Sigmoid colon (tissue), 7 donors: Measurements from ENCODE around the gene COL15A1. TPM values are rescaled to one million over a fixed set of nuclear protein-coding genes. Genes with fewer than 3 reads are reported as not detected.

Experiments used
- DNase-seq: peaks from one replicate; pipeline ENCODE4 v3.0.0-alpha.2; 2019
- H3K27ac ChIP-seq, 4 donors: fragments of 200-600 bp; sonication (generic); one replicate each; pipeline ENCODE4 v1.5.1; 2016 to 2019; ENCODE audit warnings: mild to moderate bottlenecking in 1 of 4
- H3K27me3 ChIP-seq, 3 donors: fragments of 200-600 bp; sonication (generic); one replicate each; pipeline ENCODE4 v1.5.1; 2019; ENCODE audit warnings: mild to moderate bottlenecking in 1 of 3
- H3K36me3 ChIP-seq, 4 donors: fragments of 200-600 bp; sonication (generic); one replicate each; pipeline ENCODE4 v1.5.1; 2016 to 2019
- H3K4me1 ChIP-seq, 4 donors: fragments of 200-600 bp; sonication (generic); one replicate each; pipeline ENCODE4 v1.5.1; 2017 to 2019
- H3K4me3 ChIP-seq, 4 donors: fragments of 200-600 bp; sonication (generic); one replicate each; pipeline ENCODE4 v1.5.1; 2017 to 2019; ENCODE audit warnings: mild to moderate bottlenecking in 2 of 4, moderate library complexity in 1 of 4
- H3K9me3 ChIP-seq, 4 donors: fragments of 200-600 bp in 3 of 4; sonication (generic) in 3 of 4; one replicate each; pipeline versions ENCODE4 v1.5.1 to v1.6.1; 2013 to 2019
- CTCF ChIP-seq, 4 experiments: fragments of 450-650 bp in 3 of 4; fragments of 200-600 bp in 1 of 4; IDR thresholded peaks; one replicate each; pipeline ENCODE4 v1.5.1; 2016 to 2019; ENCODE audit warnings: antibody characterized with exemption in 4 of 4, mild to moderate bottlenecking in 3 of 4, moderate library complexity in 2 of 4
- EP300 ChIP-seq, 4 donors: sonication (generic); formaldehyde crosslinking; IDR thresholded peaks; one replicate each; pipeline ENCODE4 v1.6.1; 2017; ENCODE audit warnings: antibody characterized with exemption in 4 of 4
- POLR2A ChIP-seq, 2 donors: fragments of 450-650 bp; IDR thresholded peaks; one replicate each; pipeline ENCODE4 v1.6.1; 2016; ENCODE audit warnings: antibody characterized with exemption in 2 of 2, mild to moderate bottlenecking in 2 of 2, moderate library complexity in 2 of 2
- POLR2AphosphoS5 ChIP-seq, 4 donors: sonication (generic); formaldehyde crosslinking; IDR thresholded peaks; one replicate each; pipeline ENCODE4 v1.6.1; 2017; ENCODE audit warnings: antibody characterized with exemption in 4 of 4
- WGBS, 2 donors: extraction: QIAGEN DNeasy Blood & Tissue Kit; methylation state at CpG; one replicate each; pipeline ENCODE4 v1.1.7; 2013; 5-methylcytosine and 5-hydroxymethylcytosine counted together
- intact Hi-C: fragments of 100-400 bp; cut with DNase I; formaldehyde crosslinking; loops from one replicate; pipeline ENCODE4 v1.15.1; 2023
- polyA plus RNA-seq, 3 donors: library from polyadenylated mRNA; stranded (reverse); fragments of 200-250 nt; gene quantifications; one replicate each; pipeline ENCODE4 v1.2.3, GENCODE V29; 2013
- total RNA-seq, 4 donors: library from RNA; depleted of rRNA; stranded (reverse); fragments of >200 nt; gene quantifications; one replicate each; pipeline ENCODE4 v1.1.0, GENCODE V29; 2016
- donor health status: healthy with polysubstance abuse.
- donor health status: Bipolar disorder and iron deficiency.
- donor health status: healthy.

COL15A1 gene
- total and polyA plus RNA-seq, 7 donors = under 0.01 to 104 (median 21.4) TPM

GRCh38 chr9:99105152-99106043 lies 161.7 kb downstream of the COL15A1 start:
- Histone ChIP-seq H3K27me3 (no peaks in the 10 kb centered on the region), H3K9me3 (no peaks in the 10 kb centered on the region), H3K4me3 (peak overlapping the region; percentile 85 to 98 (median 90)), H3K27ac (peak overlapping the region; percentile 92 to 95 (median 93)), H3K36me3 (no peaks in the 10 kb centered on the region), H3K4me1 (peaks cover 0 to 66% (median 53%) of the 10 kb centered on the region in 4 donors)
- intact Hi-C loops = no loop called here
- 1% methylated on average over 118 of the region's 118 CpGs for WGBS, 2 donors
- TF ChIP-seq POLR2AphosphoS5 (IDR thresholded peaks at IDR 0.05) (peak in 3 of 4 donors; percentile 27 to 67 (median 33)), POLR2A (IDR thresholded peaks at IDR 0.05) (no peak), EP300 (IDR thresholded peaks at IDR 0.05) (no peak)
- peak; percentile 87 for DNase-seq

GRCh38 chr9:99106044-99106375 lies 162.3 kb downstream of the COL15A1 start:
- DNase-seq = no peak
- intact Hi-C loops = no loop called here
- Histone ChIP-seq H3K4me3 (peak overlapping the region; percentile 85 to 98 (median 90)), H3K27me3 (no peaks in the 10 kb centered on the region), H3K27ac (peak overlapping the region; percentile 92 to 95 (median 93)), H3K9me3 (no peaks in the 10 kb centered on the region), H3K36me3 (no peaks in the 10 kb centered on the region), H3K4me1 (peaks cover 0 to 72% (median 55%) of the 10 kb centered on the region in 4 donors)
- WGBS, 2 donors = 2% methylated on average over 9 of the region's 9 CpGs
- TF ChIP-seq CTCF (IDR thresholded peaks at IDR 0.05) (no peak), POLR2A (IDR thresholded peaks at IDR 0.05) (no peak), EP300 (IDR thresholded peaks at IDR 0.05) (no peak), POLR2AphosphoS5 (IDR thresholded peaks at IDR 0.05) (no peak)

- H3K27me3 ChIP-seq = no peaks in the 10 kb centered on the region
- intact Hi-C loops = no loop called here
- H3K4me1 ChIP-seq = peaks cover 0 to 81% (median 66%) of the 10 kb centered on the region in 4 donors
- DNase-seq = no peak
- WGBS, 2 donors = 27 to 67% methylated on average over 3 of the region's 3 CpGs
- TF ChIP-seq EP300 (IDR thresholded peaks at IDR 0.05) (no peak), CTCF (IDR thresholded peaks at IDR 0.05) (no peak), POLR2A (IDR thresholded peaks at IDR 0.05) (no peak)
- peak overlapping the region in 2 of 4 donors; percentile 90 to 91 for H3K4me3 ChIP-seq
- no peaks in the 10 kb centered on the region for H3K9me3 ChIP-seq
- H3K27ac ChIP-seq = peak overlapping the region in 3 of 4 donors; percentile 92 to 95 (median 94)
- H3K36me3 ChIP-seq = no peaks in the 10 kb centered on the region
Observed at GRCh38 chr9:99107421-99107820, 163.7 kb downstream of the COL15A1 start.

- TF ChIP-seq CTCF (IDR thresholded peaks at IDR 0.05) (no peak), POLR2A (IDR thresholded peaks at IDR 0.05) (no peak), EP300 (IDR thresholded peaks at IDR 0.05) (no peak), POLR2AphosphoS5 (IDR thresholded peaks at IDR 0.05) (no peak)
- intact Hi-C loops = no loop called here
- WGBS, 2 donors = 90 to 91% methylated on average over 2 of the region's 2 CpGs
- no peaks in the 10 kb centered on the region for H3K27me3 ChIP-seq
- no peaks in the 10 kb centered on the region for H3K9me3 ChIP-seq
- no peak for DNase-seq
- H3K27ac ChIP-seq = peak overlapping the region in 3 of 4 donors; percentile 92 to 95 (median 94)
- no peaks in the 10 kb centered on the region for H3K36me3 ChIP-seq
- H3K4me3 ChIP-seq = peak overlapping the region in 1 of 4 donors; percentile 90
- H3K4me1 ChIP-seq = peaks cover 0 to 81% (median 66%) of the 10 kb centered on the region in 4 donors
Observed at GRCh38 chr9:99108131-99108530, 164.4 kb downstream of the COL15A1 start.

GRCh38 chr9:99109522-99109921 lies 165.8 kb downstream of the COL15A1 start:
- Histone ChIP-seq H3K36me3 (no peaks in the 10 kb centered on the region), H3K4me1 (peaks cover 0 to 84% (median 67%) of the 10 kb centered on the region in 4 donors), H3K27ac (peak overlapping the region in 2 of 4 donors; percentile 92 to 94), H3K9me3 (no peaks in the 10 kb centered on the region), H3K27me3 (no peaks in the 10 kb centered on the region), H3K4me3 (no peak overlapping the region)
- WGBS, 2 donors = 65 to 79% methylated on average over 3 of the region's 3 CpGs
- no peak for TF ChIP-seq EP300 (IDR thresholded peaks at IDR 0.05)
- TF ChIP-seq POLR2AphosphoS5 (IDR thresholded peaks at IDR 0.05) = peak in 2 of 4 donors; percentile 37 to 50
- intact Hi-C loops = no loop called here
- DNase-seq = no peak
